WERI-Rb-1 (cell line): ENCODE data around the gene RPS16.
"Not testable (repeated sequence)": the region's sequence is repeated elsewhere in the genome, so short reads cannot be mapped to it uniquely, and the experiment has no call there.

Experiments used
- DNase-seq: peaks from one replicate; pipeline ENCODE4 v3.0.0-alpha.2; 2020
- H3K27ac ChIP-seq: fragments of 250-450 bp; sonication (Bioruptor Pico); 2 replicates; pipeline ENCODE4 v1.5.1; 2020; ENCODE audit warnings: mild to moderate bottlenecking, moderate library complexity
- H3K27me3 ChIP-seq: fragments of 250-450 bp; sonication (Bioruptor Pico); 2 replicates; pipeline ENCODE4 v1.5.1; 2021; ENCODE audit warnings: mild to moderate bottlenecking, low read depth, moderate library complexity; ENCODE audit not compliant: insufficient read depth, severe bottlenecking
- H3K36me3 ChIP-seq: fragments of 250-450 bp; sonication (Bioruptor Pico); 2 replicates; pipeline ENCODE4 v1.5.1; 2020; ENCODE audit warnings: mild to moderate bottlenecking, moderate library complexity
- H3K4me3 ChIP-seq: 2 replicates; pipeline ENCODE4 v1.5.1; 2011; ENCODE audit warnings: low read depth, mild to moderate bottlenecking, control low read depth, low read length
- H3K9me3 ChIP-seq: fragments of 250-450 bp; sonication (Bioruptor Pico); 2 replicates; pipeline ENCODE4 v1.5.1; 2021; ENCODE audit warnings: mild to moderate bottlenecking, moderate library complexity; ENCODE audit not compliant: severe bottlenecking
- TF ChIP-seq, protein P1 (sequence below): IDR thresholded peaks from 2 replicates; pipeline ENCODE4 v1.5.1; 2011; ENCODE audit warnings: low read depth, mild to moderate bottlenecking, control low read depth, inconsistent platforms, low read length

RPS16 gene

DNA sequence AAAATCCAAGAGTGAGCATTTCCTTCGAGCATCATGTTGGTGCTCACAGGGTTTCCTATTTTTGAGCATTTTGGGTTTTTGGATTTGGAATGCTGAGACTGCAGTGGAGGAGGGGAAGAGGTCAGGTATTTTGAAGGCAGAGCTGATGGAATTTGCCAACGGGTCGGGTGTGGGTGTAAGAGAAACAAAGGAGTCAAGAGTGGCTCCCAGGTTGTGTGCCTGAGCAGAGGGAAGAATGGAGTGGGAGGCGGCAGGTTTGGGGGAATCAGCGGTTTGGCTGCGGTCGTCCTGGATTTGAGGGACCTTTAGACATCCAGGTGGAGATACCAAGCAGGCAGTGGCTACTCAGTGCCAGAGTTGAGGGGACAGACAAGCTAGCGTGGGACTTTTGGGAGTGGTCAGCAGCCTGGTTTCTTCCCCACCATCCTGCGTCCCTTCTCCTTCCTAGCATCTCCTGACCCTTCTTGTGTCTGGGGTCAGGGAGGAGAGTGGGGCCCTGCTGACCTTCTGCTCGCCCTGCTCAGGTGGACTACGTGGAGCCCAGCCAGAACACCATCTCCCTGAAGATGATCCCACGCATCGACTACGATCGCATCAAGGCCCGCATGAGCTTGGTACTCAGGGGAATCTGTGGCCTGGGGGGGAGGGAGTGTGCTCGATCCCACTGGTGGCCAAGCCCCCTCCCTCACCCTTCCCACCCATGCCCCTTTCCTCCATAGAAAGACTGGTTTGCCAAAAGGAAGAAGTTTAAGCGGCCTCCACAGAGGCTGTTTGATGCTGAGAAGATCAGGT, 30.4 kb upstream of the RPS16 start:
- Histone ChIP-seq H3K27me3 (no peaks in the 10 kb centered on the region), H3K27ac (no peak overlapping the region), H3K9me3 (no peaks in the 10 kb centered on the region), H3K36me3 (peaks cover 73% of the 10 kb centered on the region), H3K4me3 (no peak overlapping the region)
- TF ChIP-seq, protein P1, sequence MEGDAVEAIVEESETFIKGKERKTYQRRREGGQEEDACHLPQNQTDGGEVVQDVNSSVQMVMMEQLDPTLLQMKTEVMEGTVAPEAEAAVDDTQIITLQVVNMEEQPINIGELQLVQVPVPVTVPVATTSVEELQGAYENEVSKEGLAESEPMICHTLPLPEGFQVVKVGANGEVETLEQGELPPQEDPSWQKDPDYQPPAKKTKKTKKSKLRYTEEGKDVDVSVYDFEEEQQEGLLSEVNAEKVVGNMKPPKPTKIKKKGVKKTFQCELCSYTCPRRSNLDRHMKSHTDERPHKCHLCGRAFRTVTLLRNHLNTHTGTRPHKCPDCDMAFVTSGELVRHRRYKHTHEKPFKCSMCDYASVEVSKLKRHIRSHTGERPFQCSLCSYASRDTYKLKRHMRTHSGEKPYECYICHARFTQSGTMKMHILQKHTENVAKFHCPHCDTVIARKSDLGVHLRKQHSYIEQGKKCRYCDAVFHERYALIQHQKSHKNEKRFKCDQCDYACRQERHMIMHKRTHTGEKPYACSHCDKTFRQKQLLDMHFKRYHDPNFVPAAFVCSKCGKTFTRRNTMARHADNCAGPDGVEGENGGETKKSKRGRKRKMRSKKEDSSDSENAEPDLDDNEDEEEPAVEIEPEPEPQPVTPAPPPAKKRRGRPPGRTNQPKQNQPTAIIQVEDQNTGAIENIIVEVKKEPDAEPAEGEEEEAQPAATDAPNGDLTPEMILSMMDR = no peak
- no peak for DNase-seq

DNA sequence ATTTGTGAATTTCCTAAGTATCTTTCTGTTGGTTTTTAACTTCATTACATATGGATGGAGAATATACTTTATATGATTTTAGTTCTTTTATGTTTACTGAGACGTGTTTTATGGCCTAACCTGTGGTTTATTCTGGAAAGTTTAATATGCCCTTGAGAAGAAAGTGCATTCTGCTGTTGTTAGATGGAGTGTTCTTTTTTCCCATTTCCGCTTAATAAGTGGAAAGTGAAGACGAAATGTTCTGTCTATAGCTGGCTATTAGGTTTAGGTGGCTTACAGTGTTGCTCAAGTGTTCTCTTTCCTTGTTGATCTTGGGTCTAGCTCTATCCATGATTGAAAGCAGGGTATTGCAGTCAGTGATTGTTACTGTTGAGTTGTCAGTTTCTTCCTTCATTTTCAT, 27.7 kb upstream of the RPS16 start:
- peaks cover 72% of the 10 kb centered on the region for H3K36me3 ChIP-seq
- H3K27me3 ChIP-seq = no peaks in the 10 kb centered on the region
- no peak overlapping the region for H3K4me3 ChIP-seq
- DNase-seq = no peak
- no peak overlapping the region for H3K27ac ChIP-seq
- no peaks in the 10 kb centered on the region for H3K9me3 ChIP-seq
- TF ChIP-seq, protein P1 = no peak

DNA sequence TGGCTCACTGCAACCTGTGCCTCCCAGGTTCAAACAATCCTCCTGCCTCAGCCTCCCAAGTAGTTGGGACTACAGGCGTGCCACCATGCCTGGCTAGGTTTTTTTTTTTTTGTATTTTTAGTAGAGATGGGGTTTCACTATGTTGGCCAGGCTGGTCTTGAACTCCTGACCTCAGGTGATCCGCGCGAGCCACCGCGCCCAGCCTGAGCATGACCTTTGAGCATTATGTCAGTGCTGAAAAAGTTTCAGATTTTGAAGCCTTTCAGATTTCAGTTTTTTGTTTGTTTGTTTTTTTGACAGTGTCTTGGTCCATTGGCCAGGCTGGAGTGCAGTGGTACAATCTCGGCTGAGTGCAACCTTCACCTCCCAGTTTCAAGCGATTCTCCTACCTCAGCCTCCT, 15.5 kb upstream of the RPS16 start:
- not testable (repeated sequence) for H3K27me3 ChIP-seq, DNase-seq, H3K4me3 ChIP-seq, H3K27ac ChIP-seq, H3K9me3 ChIP-seq
- peaks cover 45% of the 10 kb centered on the region for H3K36me3 ChIP-seq

DNA sequence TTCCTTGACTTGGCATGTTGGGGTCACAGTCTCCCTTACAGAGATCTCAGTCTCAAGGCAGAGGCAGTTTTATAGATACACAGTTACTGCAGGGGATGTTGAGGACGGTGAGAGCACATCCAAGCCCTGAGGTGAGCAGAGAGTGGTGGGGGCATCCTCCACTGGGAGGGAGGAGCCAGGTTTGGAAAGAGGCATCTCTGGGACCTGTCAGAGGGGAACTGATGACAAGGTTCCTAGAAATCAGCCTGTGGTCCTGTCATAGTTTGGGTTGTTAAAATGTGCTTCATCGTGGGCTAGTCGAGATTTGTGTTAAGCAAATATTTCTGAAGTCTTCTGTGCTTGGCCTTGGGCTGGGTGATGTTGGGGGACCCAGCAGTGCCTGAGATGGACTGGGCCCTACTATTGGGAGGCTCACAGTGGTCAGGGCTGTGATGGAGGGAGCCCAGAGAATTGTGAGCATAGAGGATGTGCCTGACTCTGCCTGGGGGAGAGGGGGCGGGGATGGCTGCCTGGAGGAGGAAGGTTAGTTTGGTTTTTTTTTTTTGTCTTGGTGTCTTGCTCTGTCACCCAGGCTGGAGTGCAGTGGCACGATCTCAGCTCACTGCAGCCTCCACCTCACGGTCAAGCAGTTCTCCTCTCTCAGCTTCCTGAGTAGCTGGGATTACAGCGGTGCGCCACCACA, 13.5 kb upstream of the RPS16 start:
- Histone ChIP-seq H3K4me3 (no peak overlapping the region), H3K27me3 (no peaks in the 10 kb centered on the region), H3K36me3 (peaks cover 39% of the 10 kb centered on the region), H3K9me3 (no peaks in the 10 kb centered on the region), H3K27ac (no peak overlapping the region)
- DNase-seq = no peak
- TF ChIP-seq, protein P1 = no peak

DNA sequence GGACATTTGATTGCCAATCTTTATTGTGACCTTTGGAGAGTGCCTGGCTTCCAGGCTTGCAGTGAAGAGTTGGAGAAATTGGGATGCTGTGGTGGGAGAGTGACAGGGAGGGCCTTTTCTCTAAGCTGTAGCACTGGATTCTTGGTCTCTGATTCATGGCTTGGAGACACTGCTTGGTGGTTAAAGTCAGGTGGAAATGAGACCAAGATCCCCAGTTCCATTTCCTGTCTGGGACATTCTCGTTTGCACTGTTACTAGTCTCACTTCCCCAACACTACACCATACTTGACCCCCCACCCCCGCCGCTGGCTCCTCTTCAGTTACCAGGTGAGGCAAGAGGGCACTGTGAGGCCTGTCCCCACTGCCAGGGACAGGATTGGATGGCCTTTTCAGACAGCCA, 12.5 kb upstream of the RPS16 start:
- Histone ChIP-seq H3K27me3 (no peaks in the 10 kb centered on the region), H3K36me3 (peaks cover 32% of the 10 kb centered on the region), H3K27ac (no peak overlapping the region), H3K9me3 (no peaks in the 10 kb centered on the region), H3K4me3 (no peak overlapping the region)
- TF ChIP-seq, protein P1 = no peak
- no peak for DNase-seq

DNA sequence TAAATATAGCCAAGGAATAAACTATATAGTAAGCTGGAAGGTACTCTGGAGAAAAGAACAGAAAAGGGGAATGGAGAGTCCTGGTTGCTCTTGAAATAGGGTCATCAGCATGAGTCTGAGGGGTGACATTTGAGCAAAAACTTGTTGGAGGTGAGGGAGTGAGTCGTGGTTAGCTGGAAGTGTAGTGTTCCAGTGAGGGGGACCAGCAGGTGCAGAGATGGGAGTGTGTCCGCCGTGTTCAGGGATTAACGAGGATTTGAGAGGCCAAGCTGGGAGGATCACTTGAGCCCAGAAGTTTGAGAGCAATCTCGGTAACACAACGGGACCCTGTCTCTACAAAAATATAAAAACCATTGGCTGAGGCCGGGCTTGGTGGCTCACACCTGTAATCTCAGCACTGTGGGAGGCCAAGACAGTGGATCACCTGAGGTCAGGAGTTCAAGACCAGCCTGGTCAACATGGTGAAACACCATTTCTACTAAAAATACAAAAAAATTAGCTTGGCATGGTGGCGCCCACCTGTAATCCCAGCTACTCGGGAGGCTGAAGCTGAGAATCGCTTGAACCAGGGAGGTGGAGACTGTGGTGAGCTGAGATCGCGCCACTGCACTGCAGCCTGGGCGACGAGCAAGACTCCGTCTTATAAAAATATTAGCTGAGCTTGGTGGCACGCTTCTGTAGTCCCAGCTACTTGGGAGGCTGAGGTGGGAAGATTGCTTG, 10.8 kb upstream of the RPS16 start:
- peak; percentile 39 for DNase-seq
- peaks cover 25% of the 10 kb centered on the region for H3K36me3 ChIP-seq
- TF ChIP-seq, protein P1 = no peak
- no peaks in the 10 kb centered on the region for H3K27me3 ChIP-seq
- no peak overlapping the region for H3K27ac ChIP-seq
- no peaks in the 10 kb centered on the region for H3K9me3 ChIP-seq
- peak overlapping the region; percentile 95 for H3K4me3 ChIP-seq
